Measurements from ENCODE around the gene RABGAP1L.
"Not testable (repeated sequence)": the region's sequence is repeated elsewhere in the genome, so short reads cannot be mapped to it uniquely, and the experiment has no call there.

Gene RABGAP1L

DNA sequence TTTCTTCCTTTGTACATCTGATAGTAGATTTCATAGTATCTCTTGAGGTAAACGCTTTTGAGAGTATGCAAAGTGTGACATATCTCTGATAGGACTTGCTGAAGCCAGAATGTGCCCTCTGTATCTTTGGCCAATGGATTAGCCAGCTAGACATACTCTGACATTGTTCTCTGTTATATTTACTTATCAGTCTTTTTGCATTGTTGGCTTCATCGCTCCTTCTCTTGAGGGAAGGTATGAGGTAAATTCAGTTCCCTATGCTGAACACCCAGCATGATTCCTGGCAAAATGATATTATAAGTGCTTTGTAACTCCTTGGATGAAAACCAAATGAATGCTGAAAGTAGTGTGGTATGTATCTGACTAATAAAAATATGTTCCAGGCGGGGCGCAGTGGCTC lies 677.2 kb downstream of the RABGAP1L start:
- DNase-seq, result no peak

DNA sequence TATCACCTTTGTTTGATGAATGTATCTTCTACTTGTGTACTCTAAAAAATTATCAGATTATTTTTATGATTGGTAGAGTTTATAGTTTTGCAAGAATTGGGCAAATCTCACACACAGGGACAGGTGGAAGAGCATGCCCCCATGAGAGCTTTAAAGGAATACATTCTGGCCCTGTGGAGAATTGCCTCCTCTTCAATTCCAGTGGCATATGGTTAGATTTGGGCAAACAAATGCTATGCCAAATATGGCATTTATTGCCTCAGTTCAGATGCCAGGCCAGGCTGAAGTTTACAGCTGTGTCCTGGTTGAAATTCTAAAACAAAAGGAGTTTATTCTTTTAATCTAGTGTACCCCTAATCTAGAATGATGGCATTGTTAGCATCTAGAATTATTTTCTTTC lies 678.1 kb downstream of the RABGAP1L start:
- no peak for DNase-seq

DNA sequence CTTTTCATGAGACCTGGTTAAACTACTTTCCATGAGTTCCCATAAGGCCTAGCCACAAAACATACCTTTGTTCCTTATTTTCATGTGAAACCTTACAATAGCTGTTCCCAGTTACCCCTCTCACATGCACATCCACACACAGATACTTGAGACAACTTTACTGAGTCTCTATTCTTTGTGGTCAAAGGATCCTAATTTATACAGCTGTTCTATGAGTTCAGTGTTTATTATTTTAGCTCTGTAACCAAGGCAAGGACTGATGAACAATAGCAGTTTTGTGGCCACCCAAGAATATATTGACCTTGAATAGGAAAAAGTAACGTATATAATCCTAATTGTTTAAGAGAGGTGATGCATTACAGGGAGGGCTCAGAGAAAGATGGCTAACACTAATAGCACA lies 679.9 kb downstream of the RABGAP1L start:
- no peak for DNase-seq

DNA sequence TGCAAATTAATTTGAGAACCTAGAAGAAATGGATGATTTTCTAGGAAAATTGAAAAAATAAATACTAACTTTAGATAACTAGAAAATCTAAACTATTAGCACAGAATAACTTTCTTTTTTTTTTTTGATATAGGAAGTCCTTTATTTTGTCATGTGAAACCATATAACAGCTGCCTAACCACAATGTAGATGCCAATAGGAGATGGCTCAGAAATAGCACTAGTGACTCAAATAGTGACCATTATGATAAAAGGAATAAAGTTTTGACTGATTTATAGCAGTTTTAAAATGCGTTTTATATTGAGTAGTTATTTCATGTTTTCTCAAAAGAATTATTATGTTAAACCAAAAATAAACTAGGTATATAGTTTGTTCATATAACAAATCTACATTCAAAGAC lies 682.4 kb downstream of the RABGAP1L start:
- DNase-seq, result no peak

DNA sequence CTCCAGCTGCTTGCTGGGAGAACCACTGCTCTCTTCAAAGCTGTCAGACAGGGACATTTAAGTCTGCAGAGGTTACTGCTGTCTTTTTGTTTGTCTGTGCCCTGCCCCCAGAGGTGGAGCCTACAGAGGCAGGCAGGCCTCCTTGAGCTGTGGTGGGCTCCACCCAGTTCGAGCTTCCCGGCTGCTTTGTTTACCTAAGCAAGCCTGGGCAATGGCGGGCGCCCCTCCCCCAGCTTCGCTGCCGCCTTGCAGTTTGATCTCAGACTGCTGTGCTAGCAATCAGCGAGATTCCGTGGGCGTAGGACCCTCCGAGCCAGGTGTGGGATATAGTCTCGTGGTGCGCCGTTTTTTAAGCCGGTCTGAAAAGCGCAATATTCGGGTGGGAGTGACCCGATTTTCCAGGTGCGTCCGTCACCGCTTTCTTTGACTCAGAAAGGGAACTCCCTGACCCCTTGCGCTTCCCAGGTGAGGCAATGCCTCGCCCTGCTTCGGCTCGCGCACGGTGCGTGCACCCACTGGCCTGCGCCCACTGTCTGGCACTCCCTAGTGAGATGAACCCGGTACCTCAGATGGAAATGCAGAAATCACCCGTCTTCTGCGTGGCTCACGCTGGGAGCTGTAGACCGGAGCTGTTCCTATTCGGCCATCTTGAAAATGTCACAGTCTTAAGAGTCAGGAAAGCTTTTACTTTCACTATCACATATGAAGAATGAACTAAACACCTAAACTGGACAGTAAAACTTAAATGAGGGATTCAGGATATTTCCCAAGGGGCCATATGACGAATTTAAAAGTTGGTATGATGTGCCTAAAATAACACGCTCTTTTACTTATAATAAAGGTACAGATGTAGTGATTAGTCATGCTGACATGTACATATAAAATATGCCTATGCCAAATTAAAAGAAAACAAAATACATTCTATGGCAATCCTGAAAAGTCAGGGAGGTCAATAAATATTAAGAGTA lies 689.6 kb downstream of the RABGAP1L start:
- not testable (repeated sequence) for DNase-seq

DNA sequence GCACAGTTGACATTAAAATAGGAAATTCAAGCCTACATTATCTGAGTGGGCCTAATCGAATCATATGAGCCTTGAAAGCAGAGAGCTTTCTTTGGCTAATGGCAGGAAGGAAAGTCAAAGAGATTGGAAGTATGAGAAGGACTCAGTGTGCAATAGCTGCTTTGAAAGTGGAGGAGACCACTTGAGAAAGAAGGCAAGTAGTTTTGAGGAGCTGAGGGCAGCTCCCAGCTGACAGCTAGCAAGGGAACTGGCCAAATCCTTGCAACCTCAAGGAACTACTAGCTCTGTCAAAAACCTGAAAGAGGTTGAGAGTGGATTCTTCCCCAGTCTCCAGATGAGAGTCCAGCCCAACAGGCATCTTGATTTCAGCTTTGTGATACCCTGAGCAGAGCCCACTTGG lies 691.4 kb downstream of the RABGAP1L start:
- no peak for DNase-seq

DNA sequence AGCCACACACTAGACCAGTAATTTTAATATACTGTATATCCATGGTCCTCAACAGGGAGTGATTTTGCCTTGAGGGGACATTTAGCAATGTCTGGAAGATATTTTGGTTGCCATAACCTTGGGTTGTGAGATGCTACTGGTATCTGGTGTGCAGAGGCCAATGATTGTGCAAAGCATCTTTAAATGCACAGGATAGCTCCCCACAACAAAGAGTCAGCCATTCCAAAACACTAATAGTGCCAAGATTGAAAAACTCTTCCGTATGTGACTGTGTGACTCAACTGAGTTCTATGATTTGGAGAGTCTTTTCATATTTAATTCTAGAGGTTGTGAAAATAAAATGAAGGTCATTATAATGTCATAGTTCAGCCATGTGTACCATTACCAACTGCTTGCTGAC lies 699.0 kb downstream of the RABGAP1L start:
- no peak for DNase-seq

DNA sequence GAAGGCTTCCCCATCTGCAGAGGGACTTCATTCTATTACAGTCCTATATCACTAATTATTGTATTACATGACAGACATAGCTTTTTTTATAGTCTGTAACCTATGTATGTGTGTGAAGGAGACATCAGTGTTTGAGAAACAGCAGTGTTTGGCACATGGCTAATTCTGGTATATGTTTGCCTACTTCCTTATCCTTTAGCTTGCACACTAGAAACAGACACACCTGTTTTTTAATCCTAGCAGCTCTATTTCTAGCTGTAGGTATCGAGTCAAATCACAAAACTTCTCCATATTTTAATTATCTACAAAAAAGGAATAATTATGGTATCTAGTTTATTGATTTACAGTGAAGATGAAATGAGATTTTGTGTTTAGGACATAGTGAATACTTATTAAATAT lies 711.0 kb downstream of the RABGAP1L start:
- no peak for DNase-seq

DNA sequence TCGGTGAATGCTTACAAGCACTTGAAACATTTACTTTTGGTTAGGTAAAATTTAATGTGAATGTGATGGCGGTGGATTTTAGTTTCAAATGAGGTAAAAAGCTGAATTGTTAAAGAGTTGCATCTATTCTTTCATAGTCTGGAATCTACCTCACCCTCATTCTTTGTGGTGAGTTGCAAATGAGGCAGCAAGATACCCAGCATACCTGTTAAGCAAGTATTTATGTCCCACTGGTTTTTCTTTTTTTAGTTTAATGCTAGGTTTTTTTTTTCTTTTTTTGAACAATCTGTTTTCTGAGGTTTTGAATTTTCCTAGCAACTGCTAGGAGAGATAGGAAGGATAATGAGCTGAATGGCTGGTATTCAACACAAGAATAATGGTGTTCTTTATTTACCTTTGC lies 712.6 kb downstream of the RABGAP1L start:
- no peak for DNase-seq

DNA sequence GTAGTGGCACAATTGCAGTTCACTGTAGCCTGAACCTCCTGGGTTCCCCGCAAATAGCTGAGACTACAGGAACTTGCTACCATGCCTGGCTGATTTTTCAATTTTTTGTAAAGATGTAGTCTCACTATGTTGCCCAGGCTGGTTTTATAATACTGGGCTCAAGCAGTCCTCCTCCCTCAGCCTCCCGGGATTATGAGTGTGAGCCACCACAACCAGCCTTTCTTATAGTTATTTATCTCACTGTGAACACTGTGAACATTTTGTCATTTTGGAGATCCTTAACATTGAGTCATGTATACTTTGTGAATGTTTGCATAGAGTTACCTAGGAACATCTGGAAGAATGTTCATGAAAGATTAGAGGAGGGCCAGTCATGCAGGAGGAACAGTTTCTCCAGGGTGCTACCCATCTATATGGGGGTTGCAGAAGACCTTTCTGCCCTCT lies 713.3 kb downstream of the RABGAP1L start:
- no peak for DNase-seq

DNA sequence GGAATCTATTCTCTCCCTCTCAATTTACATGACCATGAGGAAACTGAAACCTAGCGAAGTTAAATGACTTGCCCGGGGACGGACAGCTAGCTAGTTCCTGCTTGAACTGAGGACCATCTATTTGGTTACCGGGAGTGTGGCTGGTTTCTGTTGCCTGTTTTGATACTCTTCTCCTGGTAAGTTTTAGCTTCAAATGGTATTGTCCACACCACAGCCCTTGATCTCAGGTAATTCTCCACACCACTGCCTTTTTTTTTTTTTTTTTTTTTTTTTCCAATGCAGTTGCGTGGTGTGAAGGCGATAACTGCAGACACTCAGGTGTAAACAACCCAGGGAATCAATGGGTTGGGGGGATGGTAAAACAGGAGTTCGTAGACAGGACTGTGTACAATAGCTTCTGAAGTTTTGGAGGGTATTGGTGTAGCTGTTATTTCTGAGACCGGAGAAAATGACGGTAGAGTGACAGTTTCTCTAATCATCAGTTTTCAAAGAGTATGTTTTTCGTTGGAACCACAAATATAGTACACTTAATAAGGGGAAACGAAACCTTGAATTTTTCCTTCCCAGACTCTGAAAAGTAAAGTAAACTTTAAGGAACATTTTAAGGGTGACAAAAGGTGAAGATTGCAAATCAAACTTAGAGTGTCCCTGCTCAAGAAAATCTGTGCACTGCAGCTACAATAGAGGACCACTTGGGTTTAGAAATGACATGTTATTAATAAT lies 715.2 kb downstream of the RABGAP1L start:
- DNase-seq, result no peak

DNA sequence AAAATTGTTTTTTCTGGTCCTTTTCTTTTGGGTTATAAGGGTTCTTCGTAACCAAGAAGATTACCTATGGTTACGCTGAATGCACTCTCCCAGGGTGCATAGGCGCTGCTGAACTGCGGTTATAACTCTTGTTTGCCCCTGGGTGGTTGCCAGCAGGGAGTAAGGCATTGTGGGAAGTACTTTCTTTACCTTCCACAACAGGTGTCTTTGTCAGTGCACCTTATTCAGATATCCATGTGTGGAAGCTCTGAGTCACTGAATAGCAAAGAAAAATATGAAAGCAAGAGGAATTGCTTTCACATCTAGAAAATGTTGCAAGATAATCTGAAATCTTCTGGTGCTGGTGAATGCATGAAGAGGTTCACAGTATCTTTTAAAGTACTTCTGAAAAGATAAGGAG lies 716.0 kb downstream of the RABGAP1L start:
- DNase-seq, result no peak

DNA sequence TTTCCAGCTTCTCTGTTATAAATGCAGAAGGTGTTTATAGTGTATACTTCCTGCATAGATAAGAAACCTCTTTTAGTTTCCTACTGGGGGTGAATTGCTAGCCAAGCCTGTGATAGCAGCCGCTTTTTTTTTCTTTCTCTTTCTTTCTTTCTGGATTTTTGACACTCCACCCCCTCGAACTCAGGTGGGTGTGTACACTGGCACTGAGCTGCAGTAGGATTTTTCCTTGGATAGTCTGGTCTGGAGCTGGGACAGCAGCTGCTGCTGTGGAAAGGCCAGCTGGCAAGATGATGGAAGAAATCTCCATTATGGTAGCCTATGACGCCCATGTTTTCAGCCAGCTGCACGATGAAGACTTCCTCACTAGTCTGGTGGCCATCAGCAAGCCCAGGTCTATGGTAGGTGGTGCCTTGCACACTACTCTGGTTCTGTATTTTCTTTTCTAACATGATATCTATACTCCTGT lies 717.9 kb downstream of the RABGAP1L start:
- DNase-seq, result no peak

DNA sequence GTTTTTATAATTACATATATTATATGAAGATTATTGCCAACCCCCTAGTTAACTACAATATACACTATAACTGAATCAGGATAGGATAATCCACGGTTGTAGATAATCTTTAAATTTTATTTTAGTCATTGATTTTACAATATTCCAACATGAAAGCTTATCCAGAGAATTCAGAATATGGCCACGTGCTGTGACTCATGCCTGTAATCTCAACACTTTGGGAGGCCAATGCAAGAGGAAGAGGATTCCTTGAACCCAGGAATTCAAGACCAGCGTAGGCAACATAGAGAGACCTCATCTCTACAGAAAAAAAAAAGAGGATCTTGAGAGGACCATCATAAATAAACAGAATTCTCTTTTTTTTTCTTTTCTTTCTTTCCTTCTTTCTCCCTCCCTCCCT lies 720.9 kb downstream of the RABGAP1L start:
- DNase-seq, result no peak

DNA sequence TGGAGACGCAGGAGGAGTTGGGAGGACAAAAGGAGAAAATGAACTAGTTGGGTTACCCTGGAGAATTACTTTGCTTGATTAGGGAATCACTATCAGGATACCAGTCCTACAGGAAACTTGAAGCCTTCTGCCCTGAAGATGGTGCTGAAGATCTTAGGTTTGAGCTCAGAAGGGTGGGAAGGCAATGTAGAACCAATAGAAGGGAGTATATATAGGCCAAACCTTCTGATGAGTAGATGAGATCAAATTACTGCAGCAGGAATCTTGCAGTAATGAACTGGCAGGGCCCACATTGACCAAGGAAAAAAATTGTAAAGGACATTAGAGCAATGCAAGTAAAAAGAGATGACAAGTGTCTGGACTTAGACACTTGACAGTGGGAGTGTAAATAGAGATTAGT lies 724.1 kb downstream of the RABGAP1L start:
- no peak for DNase-seq

DNA sequence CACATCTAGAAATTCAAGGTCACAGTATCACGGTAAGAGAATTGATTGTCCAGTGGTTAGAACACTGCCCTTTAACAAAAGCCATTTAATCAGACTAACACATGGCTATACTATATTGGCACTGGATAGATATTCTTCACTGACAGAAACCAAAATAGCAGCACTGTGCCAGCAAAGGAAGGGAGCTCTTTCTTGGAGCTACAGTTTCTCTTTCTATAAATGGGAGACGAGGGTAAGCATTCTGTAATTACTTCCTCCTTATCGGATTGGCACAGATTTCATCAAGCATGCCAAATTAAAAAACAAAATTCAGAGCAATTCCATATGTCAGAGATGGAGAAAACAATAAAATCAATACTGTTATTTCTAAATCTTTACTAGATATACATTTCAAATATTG lies 724.7 kb downstream of the RABGAP1L start:
- DNase-seq, result no peak

DNA sequence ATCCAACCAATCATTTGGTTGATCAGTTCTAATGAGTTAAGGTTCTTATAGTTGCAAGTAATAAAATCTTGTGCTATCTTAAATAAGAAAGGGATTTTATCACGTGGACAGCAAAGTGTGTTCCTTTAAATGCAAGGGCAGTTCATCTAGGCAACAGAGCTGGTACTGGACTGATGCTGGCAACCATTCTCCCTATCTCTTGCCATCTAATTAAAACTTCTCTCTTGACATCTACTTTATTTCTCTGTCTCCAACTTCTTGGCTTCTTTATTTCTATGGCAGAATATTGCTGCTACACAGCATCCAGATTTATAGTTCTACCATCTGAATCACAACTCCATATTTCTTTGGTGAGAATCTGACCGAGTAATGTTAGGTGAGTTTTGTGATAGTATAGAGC lies 725.2 kb downstream of the RABGAP1L start:
- no peak for DNase-seq

DNA sequence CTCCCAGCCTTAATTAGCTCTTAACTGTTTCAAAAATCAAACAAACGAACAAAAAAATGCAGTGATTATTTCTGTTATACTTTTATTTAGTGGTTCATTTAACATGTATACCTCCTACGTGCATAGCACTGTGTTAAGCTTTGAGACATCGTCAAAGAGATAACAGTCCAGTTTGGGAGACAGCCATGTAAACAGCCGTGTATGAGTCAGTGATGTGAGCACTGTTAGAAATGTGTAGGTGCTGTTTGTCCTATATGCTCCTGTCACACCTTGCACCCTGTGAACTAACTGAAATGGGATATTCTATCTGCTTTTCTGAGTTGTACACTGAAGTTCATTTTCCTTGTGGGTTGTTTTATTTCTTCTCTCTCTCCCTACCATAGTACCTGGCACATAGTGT lies 730.7 kb downstream of the RABGAP1L start:
- no peak for DNase-seq

DNA sequence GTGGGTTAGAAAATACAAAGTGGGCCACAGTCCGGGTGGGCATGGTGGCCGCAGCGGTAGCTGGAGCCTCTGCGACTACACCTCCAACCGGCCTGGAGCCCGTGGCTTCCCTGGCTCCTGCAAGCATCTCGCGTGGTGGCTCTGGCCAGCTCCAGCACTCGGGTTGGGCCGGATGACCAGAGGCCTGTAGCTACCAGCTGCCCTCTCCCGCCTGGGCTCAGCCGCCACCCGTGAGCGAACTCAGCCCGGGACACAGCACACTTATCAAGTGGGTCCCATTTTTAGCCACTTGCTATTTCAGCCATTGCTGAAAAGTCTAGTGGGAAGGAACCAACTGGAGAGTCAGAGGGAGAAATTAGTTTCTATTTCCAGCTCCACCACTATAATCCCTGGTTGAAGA lies 732.7 kb downstream of the RABGAP1L start:
- no peak for DNase-seq

DNA sequence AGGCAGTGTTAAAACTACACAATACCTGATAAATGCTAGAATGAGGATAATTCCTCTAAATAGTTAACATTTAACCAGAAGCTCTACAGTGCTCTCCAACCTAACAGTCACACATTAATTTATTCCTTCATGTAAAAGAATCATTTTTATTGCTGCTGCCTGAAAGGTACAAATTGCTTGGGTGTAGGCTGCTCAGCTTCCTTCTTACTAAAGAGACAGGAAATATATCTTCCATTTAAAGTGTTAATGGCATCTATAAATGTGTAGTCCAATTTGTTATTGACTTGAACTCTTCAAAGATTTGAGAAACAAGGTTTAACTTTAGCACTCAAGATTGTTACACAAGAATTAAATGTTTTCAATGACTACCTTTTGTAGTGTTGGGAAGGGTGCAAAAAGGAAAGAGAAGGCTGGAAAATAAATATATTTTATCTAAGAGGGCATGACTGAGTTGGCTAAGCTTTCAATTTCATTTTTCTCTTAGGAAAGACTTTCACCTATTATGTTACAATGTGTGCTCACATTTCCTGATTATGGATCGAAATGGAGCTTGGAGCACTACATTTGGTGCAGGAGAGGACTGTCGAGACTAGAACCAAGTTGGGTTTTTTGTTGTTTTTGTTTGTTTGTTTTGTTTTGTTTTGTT lies 734.9 kb downstream of the RABGAP1L start:
- DNase-seq, result no peak

DNA sequence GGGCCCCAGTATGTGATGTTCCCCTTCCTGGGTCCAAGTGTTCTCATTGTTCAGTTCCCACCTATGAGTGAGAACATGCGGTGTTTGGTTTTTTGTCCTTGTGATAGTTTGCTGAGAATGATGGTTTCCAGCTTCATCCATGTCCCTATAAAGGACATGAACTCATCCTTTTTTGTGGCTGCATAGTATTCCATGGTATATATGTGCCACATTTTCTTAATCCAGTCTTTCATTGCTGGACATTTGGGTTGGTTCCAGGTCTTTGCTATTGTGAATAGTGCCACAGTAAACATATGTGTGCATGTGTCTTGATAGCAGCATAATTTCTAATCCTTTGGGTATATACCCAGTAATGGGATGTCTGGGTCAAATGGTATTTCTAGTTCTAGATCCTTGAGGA lies 736.3 kb downstream of the RABGAP1L start:
- DNase-seq, result not testable (repeated sequence)

DNA sequence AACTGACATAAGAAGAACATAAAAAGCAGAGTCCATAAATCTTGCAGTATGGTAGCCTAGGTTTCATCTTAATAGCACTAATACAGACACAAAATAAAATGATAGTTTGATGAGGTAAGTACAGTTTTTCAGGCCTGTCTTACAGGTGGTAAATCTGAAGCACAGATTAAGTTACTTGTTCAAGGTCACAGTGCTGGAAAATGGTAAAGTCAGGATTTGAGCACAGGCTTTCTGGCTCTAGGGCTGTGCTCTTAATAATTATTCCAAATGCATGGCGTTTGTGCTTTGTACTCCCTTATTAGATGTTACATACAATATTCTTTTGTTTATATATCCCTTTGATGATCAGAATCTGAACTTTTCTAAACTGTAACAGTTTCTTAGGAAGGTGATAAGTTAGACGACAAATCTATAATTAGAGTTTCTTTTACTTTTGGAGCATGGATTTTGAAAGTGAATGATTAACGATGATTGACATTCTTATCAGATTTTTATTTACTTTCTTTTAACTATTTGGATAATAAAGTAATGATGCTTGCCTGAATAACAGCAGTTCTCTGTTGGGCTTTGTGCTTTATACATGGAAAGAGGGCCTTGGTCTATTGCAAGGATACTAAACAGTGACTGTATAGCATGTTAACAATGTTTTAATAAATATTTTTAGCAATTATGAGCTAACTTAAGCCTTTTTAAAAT lies 738.9 kb downstream of the RABGAP1L start:
- DNase-seq, result no peak

DNA sequence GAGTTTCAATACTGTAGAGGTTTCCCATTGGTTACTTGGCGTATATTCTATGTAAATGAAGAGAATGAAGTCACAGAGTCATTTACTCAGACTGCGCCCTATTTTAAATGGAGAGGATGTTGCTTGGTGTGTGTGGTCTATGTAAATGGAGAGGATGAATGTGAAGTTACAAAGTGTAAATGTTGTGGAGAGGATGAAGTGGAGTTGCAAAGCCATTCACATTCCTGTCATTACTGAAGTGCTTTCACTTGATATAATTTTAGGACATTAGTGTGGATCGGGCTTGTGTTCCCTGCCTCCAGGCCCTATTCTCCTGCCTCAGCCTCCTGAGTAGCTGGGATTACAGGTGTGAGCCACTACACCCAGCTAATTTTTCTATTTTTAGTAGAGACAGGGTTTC lies 741.0 kb downstream of the RABGAP1L start:
- DNase-seq, result no peak
